ENCODE data around the gene KIF12.
"Not testable (repeated sequence)": the region's sequence is repeated elsewhere in the genome, so short reads cannot be mapped to it uniquely, and the experiment has no call there.

The KIF12 gene

DNA sequence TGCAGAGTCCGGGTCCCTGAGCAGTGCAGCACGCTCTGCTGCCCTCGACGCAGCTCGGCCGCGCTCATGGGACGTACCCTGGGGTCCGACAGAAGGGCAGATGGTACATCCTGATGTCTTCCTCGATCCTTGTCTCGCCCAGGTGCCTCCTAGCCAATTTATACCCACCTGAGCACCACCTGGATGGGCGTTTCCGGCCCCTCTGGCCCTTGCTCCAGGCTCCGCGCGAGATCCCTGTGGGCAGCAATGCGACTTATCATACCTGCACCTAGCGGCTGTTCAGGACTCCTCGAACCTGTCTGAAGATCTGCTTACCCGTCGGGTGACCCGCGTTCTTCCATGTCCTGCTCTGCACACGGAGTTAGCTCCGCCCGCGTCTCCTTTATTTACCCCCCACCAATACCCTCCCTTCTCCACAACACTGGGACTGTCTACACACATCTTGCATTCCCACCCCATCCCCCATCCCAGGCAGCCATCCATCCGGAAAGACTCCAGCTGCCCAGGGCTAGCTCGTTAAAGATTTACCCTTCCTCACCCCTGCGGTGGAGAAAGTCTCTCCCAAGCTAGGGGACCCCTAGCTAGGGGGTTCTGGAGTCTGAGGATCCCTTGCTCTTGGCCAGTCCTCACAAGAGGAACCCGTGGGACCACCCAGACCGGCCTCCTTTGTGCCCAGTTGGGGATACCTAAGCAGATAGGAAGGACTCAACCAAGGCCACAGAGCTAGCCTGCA, at the start of gene KIF12:
Gene KIF12 (minus strand): TSS at position 357 of the 733 bp plus-strand sequence. CDS start 16 bp downstream, at position 341.
- no peak for DNase-seq

DNA sequence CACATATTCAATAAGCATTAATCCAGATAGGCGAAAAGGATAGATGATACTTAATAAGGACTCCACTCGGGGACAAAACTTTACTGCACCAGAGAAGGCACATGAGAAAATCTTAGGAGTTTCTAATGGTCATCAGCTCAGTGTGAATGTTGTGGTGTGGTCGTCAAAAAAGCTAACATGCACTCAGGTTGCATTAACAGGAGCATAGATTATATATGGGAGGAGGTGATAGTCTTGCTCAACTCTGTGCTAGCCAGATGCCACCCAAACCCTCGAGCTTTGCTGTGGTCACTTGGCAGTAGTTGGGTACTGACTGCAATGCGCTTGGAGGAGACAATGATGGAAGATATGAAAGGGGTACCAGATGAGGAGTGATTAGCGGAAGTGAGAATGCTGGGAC, 47.6 kb upstream of the KIF12 start:
- no peak for DNase-seq

DNA sequence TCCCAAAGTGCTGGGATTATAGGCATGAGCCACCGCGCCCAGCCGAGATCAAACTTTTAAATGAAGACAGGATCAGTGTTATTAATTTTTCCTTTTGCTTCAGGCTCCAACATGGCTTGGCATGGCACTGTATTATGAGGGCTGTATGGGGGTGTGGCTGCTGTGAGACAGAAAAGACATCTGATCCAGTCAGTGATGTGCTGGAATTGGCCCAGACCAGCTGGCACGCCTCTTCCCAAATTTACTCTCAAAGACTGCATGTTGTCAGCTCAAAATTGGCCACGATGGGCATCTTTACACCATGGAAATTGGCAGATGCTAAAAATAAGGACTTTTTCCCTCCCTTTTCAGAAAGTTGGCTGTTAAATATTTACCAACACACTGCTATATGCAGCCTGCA, 44.1 kb upstream of the KIF12 start:
- DNase-seq = no peak

DNA sequence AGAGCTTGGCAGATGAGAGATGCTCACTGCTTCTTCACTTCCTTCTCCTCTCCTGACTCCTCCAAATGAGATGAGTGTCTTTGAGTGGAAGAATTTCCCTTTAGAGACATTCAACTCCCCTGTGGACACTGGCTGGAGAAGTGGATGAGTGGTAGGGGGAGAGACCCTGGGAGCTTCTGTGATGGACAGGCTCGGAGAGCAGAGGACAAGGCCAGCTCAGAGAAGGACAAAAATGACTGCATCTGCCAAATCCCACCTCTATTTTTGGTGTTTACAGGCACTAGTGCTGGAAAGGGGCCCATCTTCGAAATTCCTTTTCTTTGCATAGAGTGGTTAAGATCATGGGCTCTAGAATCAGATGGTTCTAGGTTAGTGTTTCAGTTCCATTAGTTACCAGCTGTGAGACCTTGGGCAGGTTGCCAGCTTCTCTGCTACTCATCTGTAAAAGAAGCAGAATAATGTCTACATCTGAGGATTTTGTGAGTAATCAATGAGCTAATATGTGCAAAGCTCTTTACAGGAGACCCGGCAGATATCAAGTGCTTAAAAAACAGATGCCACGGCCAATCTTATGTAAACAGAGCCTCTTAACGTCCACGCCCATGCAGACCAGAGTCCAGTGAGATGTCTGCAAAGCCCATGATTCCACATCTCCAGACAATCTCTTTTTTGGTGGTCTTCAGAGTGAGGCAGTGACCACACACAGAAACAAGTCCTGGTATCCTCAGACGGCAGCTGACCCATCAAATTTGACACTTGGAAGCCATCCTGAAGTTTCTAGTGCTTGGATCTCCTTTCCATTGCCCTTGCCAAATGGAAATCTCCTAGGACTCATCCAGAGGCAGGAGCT, 42.7 kb upstream of the KIF12 start:
- DNase-seq = no peak

DNA sequence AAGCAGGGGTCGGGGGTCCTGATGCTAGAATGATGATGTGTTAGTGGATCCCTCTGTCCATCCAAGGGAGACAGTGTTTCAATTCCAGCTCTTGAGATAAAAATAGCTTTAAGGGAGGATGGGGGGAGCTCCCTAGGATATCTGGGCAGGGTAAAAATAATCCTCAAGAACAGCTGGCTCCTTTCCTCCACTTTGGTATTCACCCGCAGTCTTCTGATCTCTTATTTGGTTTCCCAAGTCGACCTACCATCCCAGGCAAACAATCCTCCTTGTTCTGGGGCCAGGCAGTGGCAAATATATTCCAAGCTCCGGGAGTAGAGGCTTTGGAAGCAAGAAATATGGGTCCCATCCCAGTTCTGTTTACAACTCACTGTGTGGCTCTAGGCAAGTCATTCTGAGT, 41.8 kb upstream of the KIF12 start:
- DNase-seq = no peak

DNA sequence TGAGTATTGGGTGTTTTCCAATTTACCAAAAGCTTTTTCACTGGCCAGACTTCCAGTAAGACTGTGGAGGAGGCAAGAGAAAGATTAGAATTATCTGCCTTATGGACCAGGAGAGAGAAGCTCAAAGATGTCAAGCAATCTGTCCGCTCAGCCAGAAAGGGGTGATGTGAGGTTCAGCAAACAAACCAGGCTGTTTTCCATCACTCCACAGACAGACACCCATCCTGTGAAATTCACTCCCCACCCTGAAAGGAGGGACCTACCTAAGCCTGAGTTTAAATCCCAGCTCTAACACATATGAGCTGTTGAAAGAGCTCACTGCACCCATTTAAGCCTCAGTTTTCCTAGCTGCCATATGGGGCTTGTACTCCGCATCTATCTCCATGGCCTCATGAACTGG, 41.3 kb upstream of the KIF12 start:
- DNase-seq = no peak

DNA sequence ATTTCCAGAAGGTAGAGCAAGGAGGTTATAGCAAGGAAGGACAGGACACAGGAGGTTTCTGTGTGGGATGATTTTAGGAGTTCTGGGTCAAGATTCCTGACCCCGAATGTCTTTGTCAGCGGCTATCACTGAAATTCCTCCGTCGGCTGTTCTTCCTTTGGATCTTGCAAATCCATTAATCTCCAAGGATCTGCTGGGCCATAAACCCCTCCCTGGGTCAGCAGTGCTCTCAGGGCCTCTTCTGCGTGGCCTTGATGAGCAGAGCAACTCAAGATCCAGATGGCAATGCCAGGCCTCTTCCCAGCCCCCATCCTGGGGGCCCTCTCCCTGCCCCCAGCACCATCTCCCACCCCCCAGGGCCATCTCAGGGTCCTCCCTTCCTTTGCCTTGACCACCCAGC, 40.0 kb upstream of the KIF12 start:
- DNase-seq = no peak

DNA sequence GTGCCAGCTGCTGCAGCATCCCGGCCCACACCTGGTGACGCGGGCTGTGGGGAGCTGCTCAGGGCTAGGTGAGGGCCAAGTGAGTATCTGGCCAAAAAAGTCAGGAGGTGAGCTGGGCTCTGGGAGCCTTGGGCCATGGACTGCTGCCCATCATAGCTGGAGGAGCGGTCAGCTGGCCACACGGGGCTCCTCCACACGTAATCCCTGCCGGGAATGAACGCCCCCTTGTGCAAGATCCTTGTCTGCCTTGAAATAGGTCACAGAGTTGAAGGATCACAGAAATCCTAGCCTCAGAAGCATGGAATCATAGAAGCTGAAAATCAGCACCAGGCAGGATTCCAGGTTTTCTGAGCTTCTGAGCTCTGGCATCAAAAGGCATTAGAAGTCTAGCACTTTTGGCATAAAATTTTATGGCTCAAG, 39.5 kb upstream of the KIF12 start:
- no peak for DNase-seq

DNA sequence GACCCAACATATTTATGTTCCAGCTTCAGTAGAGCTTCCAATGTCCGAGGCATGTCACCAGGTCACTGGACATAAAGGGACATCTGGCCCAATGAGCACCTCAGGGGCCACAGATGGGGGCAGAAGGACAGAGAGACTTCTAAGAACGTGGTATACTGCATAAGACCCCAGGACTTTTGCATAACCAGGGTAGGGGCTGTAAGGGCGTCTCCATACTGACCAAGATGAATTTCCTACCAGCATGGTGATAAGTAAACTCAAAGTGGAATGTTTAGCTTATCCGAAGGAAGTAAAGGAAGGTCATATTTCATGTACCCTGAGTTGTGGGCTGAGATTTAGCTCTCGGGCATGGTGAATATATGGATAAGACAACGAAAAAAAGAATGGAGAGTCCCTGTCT, 38.7 kb upstream of the KIF12 start:
- DNase-seq = no peak

DNA sequence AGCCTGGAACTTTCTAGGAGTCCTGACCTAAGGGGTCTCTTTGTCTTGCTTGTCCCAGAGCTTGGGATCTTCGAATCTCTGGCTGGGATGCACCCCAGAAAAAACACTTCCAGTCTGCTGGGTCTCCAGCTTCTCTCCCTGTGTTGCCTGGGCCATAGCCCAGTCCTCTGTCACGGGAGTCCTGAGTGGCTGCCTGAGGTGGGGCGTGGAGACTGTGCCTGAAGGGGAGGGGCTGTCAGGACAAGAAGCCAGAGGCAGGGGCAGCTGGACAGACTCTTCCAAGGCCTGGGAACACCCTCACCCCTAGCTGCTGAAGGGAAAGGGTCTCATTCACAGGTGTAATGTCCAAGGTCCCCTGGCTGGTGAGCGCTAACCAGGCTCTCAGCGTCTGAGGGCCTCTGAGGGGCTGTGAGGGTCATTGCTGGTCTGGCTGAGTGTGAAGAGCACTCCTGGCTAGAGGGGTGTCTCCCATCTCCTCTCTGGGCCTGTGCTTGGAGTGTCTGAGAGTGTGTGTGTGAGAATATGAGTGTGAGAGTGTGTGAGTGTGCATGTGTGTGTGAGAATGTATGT, 35.8 kb upstream of the KIF12 start:
- DNase-seq = no peak

DNA sequence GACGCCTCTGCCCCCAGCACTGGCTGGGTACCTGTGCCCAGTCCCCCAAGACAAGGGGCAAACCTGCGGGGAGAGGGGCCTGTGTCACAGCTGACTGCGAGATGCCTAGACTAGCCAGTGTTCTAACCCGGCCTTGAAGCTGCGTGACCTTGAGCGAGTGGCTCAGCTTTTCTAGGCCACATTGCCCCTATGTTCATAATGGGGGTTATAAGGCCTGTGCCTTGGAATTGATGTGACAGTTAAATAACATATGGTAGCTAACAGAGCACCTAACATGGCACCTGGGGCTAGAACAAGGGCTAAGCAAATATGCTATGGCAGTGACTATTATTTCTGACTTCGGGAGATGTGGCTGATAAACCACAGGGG, 33.4 kb upstream of the KIF12 start:
- no peak for DNase-seq

DNA sequence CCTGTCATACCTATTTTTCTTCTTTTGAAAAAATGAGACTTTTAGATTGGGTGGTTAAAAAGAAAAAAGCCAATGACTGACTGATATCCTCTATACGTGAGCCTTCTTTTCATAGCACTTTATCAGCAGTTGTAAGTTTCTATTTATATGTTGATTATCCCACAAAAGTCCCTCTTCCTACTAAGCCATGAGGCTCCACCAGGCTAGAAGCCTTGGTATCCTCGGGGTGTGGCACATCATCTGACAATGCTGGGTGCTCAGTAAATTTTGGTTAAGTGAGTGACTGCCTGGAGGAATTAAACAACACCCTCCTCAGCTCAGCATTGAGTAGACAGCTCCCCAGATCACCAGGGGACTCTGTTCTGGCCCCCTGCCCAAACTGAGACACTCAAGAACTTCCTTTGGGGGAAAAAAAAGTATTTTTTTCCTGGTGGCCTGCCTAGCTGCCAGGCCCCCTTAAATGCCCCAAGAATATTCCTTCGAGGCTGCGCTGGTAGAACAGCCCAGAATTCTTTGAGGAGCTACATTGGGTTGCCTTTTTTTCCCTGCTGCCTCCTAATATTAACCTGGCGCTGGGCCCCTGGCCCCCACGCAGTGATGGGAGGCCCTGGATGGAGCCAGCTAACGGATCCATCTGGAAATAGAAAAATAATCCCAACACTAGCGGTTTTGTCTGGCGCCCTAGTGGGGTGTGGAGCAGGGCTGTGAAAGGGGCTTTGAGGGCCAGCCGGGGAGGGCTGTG, 32.9 kb upstream of the KIF12 start:
- no peak for DNase-seq

DNA sequence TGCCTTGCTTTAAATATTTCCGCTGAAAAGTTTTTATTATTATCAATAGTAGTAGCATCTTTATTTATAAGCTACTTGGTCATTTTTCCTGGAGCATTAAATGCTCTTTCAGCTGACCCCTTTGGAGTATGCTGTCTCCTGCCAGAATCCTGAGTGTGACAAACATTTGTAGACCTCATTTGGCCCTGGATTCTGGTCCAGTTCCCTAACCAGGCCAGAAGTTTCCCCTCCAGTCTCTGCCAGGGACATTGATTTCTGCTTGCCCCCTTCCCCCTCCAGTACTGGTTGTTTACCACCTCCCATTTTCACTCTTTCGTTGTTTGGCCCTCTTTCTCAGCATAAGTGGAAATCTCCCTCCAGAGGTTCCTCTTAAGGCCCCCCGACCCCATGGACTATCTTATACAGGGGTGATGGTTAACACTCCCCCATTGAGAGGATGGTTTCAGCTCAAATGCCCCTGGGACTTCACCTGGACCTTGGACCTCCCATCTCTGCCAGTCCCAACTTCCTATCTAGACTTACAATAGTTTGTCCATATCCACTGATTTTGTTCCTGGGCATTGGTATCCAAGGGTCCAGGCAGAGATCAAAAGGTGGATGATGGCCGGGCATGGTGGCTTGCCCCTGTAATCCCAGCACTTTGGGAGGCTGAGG, 31.7 kb upstream of the KIF12 start:
- no peak for DNase-seq

DNA sequence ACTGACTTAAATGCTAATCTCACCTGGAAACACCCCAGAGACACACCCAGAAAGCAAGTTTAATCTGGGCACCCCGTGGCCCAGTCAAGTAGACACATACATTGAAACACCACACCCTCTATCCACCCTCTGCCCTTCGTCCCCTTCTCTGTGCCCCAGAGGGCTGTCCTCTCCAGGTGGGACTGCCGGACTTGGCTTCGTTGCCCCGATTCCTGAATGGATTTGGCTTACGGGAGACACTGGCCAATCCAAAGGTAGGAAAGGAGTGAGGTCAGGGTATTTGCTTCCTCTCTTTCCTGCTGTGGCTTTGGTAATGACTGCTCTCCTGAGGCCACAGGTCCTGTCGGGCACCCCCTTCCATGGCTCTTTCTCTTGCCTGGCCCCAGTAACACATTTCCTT, 31.0 kb upstream of the KIF12 start:
- DNase-seq = no peak

DNA sequence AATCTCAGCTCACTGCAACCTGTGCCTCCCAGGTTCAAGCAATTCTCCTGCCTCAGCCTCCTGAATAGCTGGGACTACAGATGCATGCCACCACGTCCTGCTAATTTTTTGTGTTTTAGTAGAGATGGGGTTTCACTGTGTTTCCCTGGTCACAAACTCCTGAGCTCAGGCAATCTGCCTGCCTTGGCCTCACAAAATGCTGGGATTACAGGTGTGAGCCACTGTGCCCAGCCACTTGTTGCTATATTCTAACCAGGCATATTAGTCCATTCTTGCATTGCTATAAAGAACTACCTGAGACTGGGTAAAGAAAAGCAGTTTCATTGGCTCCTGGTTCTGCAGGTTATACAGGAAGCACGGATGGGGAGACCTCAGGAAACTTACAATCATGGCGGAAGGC, 29.7 kb upstream of the KIF12 start:
- not testable (repeated sequence) for DNase-seq

DNA sequence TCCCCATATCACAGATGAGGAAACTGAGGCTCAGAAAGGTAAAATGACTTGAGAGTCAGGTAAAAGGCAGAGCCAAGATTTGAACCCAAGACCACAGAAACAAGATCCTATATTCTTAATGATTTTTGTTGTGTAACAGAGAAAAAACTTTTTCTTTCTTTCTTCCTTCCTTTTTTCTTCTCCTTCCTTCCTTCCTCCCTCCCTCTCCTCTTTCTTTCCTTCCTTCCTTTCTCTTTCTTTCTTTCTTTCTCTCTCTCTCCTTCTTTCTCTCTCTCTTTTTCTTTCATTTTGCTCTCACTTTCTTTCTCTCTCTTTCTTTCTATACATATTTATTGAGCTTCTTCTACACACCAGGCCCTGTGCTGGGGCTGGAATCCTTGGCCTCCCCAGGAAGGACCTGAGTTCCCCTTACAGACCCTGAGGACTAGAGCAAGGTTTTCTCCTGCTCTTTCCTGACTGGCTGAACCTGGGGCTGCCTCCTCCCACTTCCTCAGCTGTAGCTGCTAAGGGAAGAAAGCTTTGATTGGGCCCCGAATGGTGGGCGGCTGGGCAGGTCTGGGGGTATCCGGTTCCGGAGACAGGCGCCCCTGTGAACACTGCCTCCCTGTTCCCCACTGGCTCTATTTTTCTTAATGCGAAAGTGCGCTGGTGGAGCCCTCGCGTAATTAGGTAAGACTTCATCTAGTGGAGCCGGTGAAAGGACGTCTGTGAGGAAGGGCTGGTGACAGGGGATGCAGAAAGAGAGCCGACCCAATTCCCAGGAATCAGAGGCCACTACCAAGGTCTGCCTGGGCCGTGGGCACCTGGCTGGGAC, 27.4 kb upstream of the KIF12 start:
- no peak for DNase-seq

DNA sequence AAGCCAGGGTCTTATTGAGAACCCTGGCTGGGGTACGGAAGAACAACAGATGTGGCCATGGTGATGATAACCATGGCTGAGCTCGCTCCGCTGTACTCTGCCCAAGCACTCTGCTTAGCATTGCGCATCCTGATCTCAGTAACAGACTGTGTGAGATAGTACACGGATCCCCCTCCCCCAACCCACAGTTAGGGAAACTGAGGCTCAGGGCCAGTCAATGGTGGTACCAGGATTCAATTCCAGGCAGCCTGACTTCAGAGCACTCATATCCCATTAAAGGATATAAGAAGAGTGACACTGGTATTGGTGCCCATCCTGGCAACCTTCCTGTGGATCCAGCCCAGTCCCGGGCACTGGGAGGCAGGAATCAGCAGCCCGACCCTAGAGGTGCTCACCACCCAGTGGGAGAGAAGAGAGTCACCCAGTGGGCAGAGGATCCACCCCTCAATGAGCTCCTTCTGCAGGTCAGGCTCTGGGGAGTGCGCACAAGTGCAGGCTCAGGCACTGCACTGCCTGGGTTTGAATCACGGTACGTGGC, 26.5 kb upstream of the KIF12 start:
- DNase-seq = no peak

DNA sequence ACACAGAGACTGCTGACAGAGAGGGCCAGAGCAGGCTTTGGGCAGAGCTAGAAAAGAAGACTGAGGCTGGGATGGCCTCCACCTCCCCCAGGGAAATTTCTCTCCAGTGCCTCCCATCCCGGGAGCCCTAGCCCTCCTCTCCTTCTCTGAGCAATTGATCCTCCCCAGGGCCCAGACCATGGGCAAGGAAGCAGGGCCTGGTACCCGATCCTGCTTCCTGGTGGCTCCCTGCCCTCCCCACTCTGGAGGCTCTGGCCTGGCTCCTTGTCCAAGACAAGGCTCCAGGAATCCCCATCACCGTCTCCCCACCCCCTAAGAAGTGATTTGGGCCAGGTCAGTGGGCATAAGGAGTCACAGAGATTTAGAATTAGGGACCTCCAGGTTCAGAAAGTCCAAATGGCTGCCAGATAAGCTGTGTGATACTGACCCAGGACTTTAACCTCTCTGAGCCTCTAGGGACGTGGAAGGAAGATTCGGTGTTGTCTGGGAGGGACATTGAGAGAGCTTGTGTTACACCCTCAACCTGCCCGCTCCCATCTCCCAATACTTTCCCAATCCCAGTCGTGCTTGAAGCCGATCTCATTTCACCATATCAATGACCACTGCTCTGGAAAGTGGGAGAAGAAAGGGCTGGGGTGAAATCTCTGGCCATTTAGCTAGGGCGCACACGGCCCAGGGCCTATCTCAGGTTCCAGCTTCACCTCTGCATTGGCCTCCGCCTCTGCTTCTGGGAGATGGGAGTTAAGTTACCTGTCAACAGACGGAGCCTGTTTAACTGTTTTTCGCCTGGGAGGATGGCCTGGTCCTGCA, 25.8 kb upstream of the KIF12 start:
- DNase-seq = no peak

DNA sequence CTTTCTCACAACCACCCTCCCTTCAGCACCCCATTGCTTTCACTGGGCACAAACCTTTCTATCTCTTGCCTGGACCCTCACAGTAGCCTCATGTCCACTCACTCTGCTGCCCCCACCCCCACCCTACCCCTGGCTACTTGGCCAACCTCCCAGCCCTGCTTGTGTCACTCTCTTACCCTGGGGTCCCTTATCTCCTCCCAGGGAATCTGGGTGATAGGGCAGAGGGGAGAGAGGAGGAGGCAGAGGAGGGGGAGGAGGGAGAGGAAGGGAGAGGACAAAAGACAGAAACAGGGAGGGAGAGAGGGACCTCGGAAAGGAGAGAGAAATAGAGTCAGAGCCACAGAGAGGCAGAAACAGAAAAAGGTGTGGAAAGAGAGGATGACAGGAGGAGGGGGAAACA, 25.0 kb upstream of the KIF12 start:
- no peak for DNase-seq

DNA sequence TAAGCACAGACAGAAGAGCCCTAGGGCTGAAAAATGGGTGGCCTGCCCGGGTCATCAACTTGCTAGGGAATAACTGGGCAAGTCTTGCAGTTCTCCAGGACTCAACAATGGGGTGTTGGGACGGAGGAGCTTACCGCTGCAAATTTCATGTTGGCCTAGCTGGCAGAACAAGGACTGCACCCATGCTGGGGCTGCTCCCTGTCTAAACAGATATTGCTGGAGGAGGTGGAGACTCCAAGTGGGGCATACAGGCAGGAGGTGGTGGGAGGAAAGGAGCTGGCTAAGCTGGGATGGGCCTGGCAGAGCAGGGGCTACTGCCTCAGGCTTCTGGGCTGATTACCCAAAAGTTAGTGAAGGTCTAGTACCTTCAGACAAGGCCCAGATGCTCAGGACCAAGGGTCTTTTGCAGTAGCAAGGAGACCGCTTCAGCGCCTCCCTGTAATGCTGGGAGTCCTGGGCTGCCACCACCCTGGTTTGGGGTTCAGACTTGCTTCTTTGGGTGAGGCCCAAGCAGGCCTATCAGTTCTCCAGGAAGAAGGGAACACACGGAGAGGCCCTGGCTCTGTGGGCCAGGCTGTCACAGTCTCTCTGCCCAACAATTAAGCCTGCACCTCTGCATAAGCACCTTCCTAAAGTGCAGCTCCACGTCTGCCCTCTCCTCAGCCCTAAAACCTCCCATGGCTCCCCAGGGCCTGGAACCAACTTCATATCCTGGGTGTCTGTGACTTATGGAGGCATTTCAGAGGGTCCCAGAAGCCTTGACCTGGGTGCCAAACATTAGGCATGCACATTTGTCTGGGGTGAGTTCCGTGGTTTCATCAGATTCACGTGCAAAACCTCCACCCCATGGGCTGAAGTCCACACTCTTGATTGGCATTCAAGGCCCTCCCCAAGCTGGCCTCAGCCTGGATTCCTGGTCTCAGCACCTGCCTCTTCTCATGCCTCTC, 24.2 kb upstream of the KIF12 start:
- DNase-seq = no peak
